HEK293T (cell line): Measurements from ENCODE around the gene TKTL1.

ENCODE experiments used
- BHLHE40 ChIP-seq: fragments of 450-650 bp; IDR thresholded peaks from 2 replicates; pipeline ENCODE4 v1.6.1; 2016; ENCODE audit warnings: mild to moderate bottlenecking, moderate library complexity, borderline replicate concordance
- FOXA1 ChIP-seq: fragments of 450-650 bp; IDR thresholded peaks from 2 replicates; pipeline ENCODE4 v1.6.1; 2016; ENCODE audit warnings: mild to moderate bottlenecking
- FOXM1 ChIP-seq: fragments of 450-650 bp; IDR thresholded peaks from 2 replicates; pipeline ENCODE4 v1.6.1; 2017; ENCODE audit warnings: mild to moderate bottlenecking, borderline replicate concordance
- L3MBTL2 ChIP-seq: fragments of 450-650 bp; conservative IDR thresholded peaks from 2 replicates; pipeline ENCODE4 v1.6.1; 2016; ENCODE audit warnings: mild to moderate bottlenecking
- LEF1 ChIP-seq: fragments of 450-650 bp; IDR thresholded peaks from 2 replicates; pipeline ENCODE4 v1.6.1; 2017; ENCODE audit warnings: mild to moderate bottlenecking, borderline replicate concordance
- NFRKB ChIP-seq: fragments of 450-650 bp; IDR thresholded peaks from 2 replicates; pipeline ENCODE4 v1.6.1; 2016; ENCODE audit warnings: mild to moderate bottlenecking, moderate library complexity
- SP1 ChIP-seq: fragments of 450-650 bp; IDR thresholded peaks from 2 replicates; pipeline ENCODE4 v1.6.1; 2017
- SUZ12 ChIP-seq: fragments of 450-650 bp; IDR thresholded peaks from 2 replicates; pipeline ENCODE4 v1.6.1; 2016; ENCODE audit warnings: mild to moderate bottlenecking
- TARDBP ChIP-seq: fragments of 450-650 bp; IDR thresholded peaks from 2 replicates; pipeline ENCODE4 v1.6.1; 2016

DNA sequence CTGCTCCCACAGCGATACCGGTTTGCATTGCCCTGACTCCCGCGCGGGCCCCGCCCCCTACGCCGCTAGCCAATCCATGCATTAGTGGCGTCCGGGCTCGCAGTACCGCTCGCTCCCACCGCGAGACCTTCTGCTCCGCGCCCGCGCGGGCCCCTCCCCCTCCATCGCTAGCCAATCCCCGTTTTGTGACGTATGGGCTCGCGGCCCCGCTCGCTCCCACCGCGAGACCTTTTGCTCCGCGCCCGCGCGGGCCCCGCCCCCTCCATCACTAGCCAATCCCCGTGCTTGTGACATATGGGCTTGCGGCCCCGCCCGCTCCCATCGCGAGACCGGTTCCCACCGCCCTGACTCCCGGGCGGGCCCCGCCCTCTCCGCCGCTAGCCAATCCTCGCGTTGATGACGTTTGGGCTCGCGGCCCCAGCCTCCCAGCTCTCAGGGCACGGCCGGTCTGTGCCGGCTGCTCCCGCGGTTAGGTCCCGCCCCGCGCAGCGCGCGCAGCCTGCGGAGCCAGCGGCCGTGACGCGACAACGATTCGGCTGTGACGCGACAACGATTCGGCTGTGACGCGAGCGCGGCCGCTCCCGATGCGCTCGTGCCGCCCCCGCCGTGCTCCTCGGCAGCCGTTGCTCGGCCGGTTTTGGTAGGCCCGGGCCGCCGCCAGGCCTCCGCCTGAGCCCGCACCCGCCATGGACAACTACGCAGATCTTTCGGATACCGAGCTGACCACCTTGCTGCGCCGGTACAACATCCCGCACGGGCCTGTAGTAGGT lies 83.4 kb downstream of the TKTL1 start, which contains the start of gene EMD:
- TF ChIP-seq TARDBP, result no peak; the same call in 1 of the 2 replicates
- no peak for TF ChIP-seq LEF1
- no peak for TF ChIP-seq NFRKB
- no peak for TF ChIP-seq FOXM1
- no peak for TF ChIP-seq SP1
- no peak for TF ChIP-seq FOXA1
- TF ChIP-seq BHLHE40, result no peak
- TF ChIP-seq SUZ12, result no peak
- no peak for TF ChIP-seq L3MBTL2
